ENCODE results near the gene PTF1A.

The PTF1A gene

GRCh38 chr10:23174977-23175512 is 17.1 kb upstream of the PTF1A start:
- Histone ChIP-seq H3K27ac (no peak overlapping the region), H4K20me1 (ENCODE audit: insufficient read depth) (no peaks in the 10 kb centered on the region), H3K79me2 (ENCODE audit: insufficient read depth, low read depth) (no peaks in the 10 kb centered on the region), H3K4me1 (ENCODE audit: low read depth, poor library complexity, severe bottlenecking) (no peaks in the 10 kb centered on the region), H3K9ac (no peak overlapping the region), H3K36me3 (ENCODE audit: insufficient read depth) (no peaks in the 10 kb centered on the region), H2AFZ (ENCODE audit: low read depth) (no peak overlapping the region), H3K4me2 (no peak overlapping the region), H3K4me3 (IDR thresholded peaks at IDR 0.05; ENCODE audit: insufficient read depth, low read depth, low read length) (no peak overlapping the region), H3K27me3 (ENCODE audit: insufficient read depth, low read depth) (no peaks in the 10 kb centered on the region)
- no peak for TF ChIP-seq CTCF (conservative IDR thresholded peaks at IDR 0.05; ENCODE audit: low read depth, low read length)

GRCh38 chr10:23186178-23186577 is 5.9 kb upstream of the PTF1A start:
- Histone ChIP-seq H3K36me3 (ENCODE audit: insufficient read depth) (no peaks in the 10 kb centered on the region), H3K27ac (no peak overlapping the region), H2AFZ (ENCODE audit: low read depth) (no peak overlapping the region), H3K27me3 (ENCODE audit: insufficient read depth, low read depth) (no peaks in the 10 kb centered on the region), H4K20me1 (ENCODE audit: insufficient read depth) (no peaks in the 10 kb centered on the region), H3K4me3 (IDR thresholded peaks at IDR 0.05; ENCODE audit: insufficient read depth, low read depth, low read length) (no peak overlapping the region), H3K9ac (no peak overlapping the region), H3K79me2 (ENCODE audit: insufficient read depth, low read depth) (no peaks in the 10 kb centered on the region), H3K4me2 (no peak overlapping the region), H3K4me1 (ENCODE audit: low read depth, poor library complexity, severe bottlenecking) (no peaks in the 10 kb centered on the region)
- TF ChIP-seq CTCF (conservative IDR thresholded peaks at IDR 0.05; ENCODE audit: low read depth, low read length): no peak

- no peak overlapping the region for H3K4me2 ChIP-seq
- H3K4me1 ChIP-seq (ENCODE audit: low read depth, poor library complexity, severe bottlenecking): no peaks in the 10 kb centered on the region
These were observed 5.4 kb upstream of the PTF1A start for GRCh38 chr10:23186697-23187096.

GRCh38 chr10:23187155-23187554 is 5.0 kb upstream of the PTF1A start:
- Histone ChIP-seq H3K4me3 (IDR thresholded peaks at IDR 0.05; ENCODE audit: insufficient read depth, low read depth, low read length) (no peak overlapping the region), H2AFZ (ENCODE audit: low read depth) (no peak overlapping the region), H3K36me3 (ENCODE audit: insufficient read depth) (no peaks in the 10 kb centered on the region), H3K27me3 (ENCODE audit: insufficient read depth, low read depth) (no peaks in the 10 kb centered on the region), H3K27ac (no peak overlapping the region), H3K4me2 (no peak overlapping the region), H3K4me1 (ENCODE audit: low read depth, poor library complexity, severe bottlenecking) (no peaks in the 10 kb centered on the region), H3K79me2 (ENCODE audit: insufficient read depth, low read depth) (no peaks in the 10 kb centered on the region), H4K20me1 (ENCODE audit: insufficient read depth) (no peaks in the 10 kb centered on the region), H3K9ac (no peak overlapping the region)
- TF ChIP-seq CTCF (conservative IDR thresholded peaks at IDR 0.05; ENCODE audit: low read depth, low read length): no peak

More at GRCh38 chr10:23186697-23187096, 5.4 kb upstream of the PTF1A start:
- TF ChIP-seq CTCF (conservative IDR thresholded peaks at IDR 0.05; ENCODE audit: low read depth, low read length): no peak
- Histone ChIP-seq H3K36me3 (ENCODE audit: insufficient read depth) (no peaks in the 10 kb centered on the region), H3K27ac (no peak overlapping the region), H3K79me2 (ENCODE audit: insufficient read depth, low read depth) (no peaks in the 10 kb centered on the region), H2AFZ (ENCODE audit: low read depth) (no peak overlapping the region), H4K20me1 (ENCODE audit: insufficient read depth) (no peaks in the 10 kb centered on the region), H3K27me3 (ENCODE audit: insufficient read depth, low read depth) (no peaks in the 10 kb centered on the region), H3K9ac (no peak overlapping the region), H3K4me3 (IDR thresholded peaks at IDR 0.05; ENCODE audit: insufficient read depth, low read depth, low read length) (no peak overlapping the region)
